A172 (cell line): Measurements from ENCODE around the gene ABTB2. TPM values are rescaled to one million over a fixed set of nuclear protein-coding genes. Genes with fewer than 3 reads are reported as not detected.
"Not testable (repeated sequence)": the region's sequence is repeated elsewhere in the genome, so short reads cannot be mapped to it uniquely, and the experiment has no call there.

Source experiments
- DNase-seq: peaks from one replicate; pipeline ENCODE4 v3.0.0-alpha.2; 2015; ENCODE audit warnings: low spot score
- total RNA-seq: library from RNA; depleted of rRNA; stranded (reverse); fragments of >200 nt; shearing (Covaris generic); gene quantifications from 2 replicates; pipeline ENCODE4 v1.2.3, GENCODE V29; 2014

ABTB2 gene
- total RNA-seq, 1 experiment from 2014 or later, result 0.93 TPM

DNA sequence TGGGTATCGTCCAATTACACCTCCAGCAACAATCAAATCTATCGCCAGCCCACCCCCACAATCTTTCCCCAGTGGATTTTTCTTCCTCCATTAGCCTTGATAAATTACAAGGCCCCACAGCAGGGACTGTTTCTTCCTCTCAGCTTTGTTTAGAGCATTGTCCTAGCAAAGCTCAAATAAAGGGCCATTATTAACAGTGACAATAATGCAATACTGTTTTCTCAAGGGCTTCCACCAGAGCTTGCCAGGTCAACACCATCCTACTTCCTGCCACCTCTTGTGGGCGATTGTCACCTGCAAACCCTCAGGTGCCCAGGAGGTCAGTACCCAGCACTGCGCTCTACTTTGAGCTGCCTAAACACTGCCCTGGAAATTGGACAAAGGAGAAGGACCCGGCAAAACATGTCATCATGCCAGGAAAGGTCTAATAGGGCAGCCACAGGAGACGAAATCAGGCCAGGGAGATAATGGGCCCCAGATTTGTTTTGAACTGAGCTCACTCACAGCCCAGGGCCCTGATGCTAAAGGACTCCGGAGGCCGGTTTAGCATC is 95.2 kb downstream of the ABTB2 start:
- no peak for DNase-seq

GRCh38 chr11:34261820-34262219 is 96.0 kb downstream of the ABTB2 start:
- DNase-seq, result no peak

GRCh38 chr11:34261095-34261494 is 96.7 kb downstream of the ABTB2 start:
- no peak for DNase-seq

- no peak for DNase-seq
These were observed 97.7 kb downstream of the ABTB2 start for GRCh38 chr11:34260072-34260575.

GRCh38 chr11:34259087-34259486 is 98.7 kb downstream of the ABTB2 start:
- no peak for DNase-seq

- DNase-seq, result no peak
These were observed 101.2 kb downstream of the ABTB2 start for GRCh38 chr11:34256626-34257025.

DNA sequence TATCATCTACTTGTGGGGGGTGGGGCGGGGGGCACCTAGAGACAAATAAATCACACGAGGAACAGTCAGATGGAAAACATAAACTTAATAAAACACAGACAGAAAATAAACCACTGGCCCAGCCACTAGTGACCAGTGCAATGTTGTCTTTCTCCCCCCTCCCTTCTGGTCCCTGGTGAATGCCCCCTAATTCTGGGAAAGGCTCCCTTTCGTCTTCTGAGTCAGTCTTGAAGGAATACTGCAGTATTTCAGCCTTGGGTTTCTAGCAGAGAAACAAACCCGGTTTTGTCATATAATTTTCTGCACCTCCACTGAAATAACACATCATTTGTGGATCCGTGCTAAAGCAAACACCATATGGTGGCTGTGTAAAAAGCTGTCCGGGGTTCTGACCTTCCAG is 101.7 kb downstream of the ABTB2 start:
- DNase-seq, result no peak

- DNase-seq, result no peak
These were observed 102.7 kb downstream of the ABTB2 start for GRCh38 chr11:34255101-34255500.

- DNase-seq, result no peak
These were observed 103.8 kb downstream of the ABTB2 start for GRCh38 chr11:34254011-34254410.

DNA sequence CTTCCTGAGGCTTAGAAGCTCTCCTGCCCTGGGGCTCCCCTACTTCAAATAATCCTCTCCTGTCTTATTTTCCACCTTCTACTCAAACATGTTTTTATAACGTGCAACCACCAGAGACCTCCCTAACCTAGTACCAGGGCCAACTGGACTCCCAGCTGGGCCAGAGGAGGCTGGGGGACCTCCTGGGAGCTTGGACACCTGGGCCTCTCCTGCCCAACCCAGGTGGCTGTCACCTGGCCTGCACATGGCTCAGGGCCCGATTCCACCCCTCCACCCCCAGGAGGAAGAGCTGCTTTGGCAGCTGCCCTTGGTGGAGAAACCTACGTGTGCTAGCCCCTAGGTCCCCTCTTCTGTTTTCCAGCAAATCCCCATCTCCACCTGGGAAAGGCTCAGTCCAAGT is 105.2 kb downstream of the ABTB2 start:
- no peak for DNase-seq

- DNase-seq, result no peak
These were observed 105.8 kb downstream of the ABTB2 start for GRCh38 chr11:34252015-34252414.

- DNase-seq, result peak; percentile 37
These were observed 106.2 kb downstream of the ABTB2 start for GRCh38 chr11:34251589-34251980.

DNA sequence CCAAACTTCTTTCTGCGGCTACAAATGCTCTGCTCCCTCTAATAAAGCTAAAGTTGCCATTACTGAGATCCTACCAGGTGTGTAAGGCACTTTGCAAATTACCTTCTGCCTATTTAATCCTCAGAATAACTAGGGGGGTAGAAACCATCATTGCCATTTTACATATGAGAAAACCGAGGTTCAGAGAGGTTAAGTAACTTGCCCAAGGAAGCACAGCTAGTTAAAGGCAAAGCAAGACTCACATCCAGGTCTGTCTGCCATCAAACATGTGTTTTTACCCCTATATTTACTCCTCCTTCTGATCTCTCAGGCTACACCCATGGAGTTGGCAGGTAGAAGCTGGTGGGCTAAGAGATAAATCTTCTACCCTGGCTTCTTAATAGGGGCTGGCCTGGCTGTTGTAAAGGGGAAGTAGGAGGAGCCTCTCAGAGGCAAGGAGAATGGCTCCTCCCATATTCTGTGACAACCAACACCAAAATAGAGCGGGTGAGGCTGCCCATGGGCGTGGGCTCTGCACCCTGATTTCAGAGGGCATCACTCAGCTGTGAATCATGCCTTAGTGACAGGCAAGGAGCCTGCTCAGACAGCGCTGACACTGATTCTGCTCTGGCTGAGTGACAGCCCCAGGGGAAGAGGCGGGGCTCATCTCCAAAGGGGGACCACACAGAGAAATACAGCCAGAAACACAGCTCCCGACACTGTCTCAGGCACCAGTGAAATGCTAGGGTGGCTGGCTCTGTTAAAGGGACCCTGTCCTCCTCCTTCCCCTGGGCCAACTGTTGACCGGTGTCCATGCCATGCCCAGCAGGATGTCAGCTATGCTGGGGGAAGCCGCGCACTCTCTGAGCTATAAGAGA is 106.8 kb downstream of the ABTB2 start:
- DNase-seq, result peak; percentile 92

DNA sequence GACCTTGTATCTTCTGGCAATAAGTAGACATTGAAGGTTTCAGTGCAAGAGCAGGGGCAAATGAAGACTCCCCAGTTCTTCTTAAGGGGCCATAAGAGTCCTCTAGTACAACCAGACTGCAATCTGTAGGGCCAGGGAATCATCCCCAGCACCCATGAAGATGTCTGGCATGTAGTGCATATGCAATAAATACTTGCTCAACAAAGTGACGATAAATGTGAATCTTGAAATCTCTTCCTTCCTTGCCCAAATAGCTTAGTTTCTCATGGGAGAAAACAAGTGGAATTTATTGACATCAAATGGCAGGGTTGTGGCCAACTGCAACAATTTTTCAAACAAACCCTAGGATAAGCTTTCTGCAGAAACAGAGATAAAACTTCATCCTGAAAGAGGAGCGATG is 107.6 kb downstream of the ABTB2 start:
- DNase-seq, result no peak

DNA sequence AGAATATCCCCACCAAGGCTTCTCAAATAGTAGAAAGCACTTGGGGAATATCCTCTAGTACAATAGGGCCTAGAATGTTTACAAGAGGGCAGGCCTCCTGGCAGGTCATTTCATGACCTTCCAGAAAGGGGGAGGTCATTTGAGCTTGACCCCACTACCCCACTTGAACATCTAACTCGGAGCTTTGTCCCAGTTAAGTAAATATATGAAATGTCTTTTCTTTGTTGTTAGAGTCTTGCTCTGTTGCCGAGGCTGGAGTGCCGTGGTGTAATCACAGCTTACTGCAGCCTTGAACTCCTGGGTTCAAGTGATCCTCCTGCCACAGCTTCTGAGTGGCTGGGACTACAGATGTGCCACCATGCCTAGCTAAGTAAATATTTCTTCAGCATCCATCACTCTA is 108.4 kb downstream of the ABTB2 start:
- no peak for DNase-seq

DNA sequence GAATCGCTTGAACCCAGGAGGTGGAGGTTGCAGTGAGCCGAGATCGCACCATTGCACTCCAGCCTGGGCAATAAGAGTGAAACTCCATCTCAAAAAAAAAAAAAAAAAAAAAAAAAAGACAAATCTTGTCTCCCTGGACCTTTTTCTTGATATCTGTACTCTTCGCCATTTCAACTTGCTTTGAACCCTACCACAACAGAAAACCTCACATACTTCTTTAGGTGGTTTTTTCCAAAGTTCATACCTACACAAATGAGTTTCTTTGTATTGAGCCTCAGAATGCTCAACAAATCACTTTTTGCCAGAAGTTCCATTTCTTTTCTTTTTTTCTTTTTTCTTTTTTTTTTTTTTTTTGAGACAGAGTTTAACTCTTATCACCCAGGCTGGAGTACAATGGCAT is 111.3 kb downstream of the ABTB2 start:
- DNase-seq, result not testable (repeated sequence)

DNA sequence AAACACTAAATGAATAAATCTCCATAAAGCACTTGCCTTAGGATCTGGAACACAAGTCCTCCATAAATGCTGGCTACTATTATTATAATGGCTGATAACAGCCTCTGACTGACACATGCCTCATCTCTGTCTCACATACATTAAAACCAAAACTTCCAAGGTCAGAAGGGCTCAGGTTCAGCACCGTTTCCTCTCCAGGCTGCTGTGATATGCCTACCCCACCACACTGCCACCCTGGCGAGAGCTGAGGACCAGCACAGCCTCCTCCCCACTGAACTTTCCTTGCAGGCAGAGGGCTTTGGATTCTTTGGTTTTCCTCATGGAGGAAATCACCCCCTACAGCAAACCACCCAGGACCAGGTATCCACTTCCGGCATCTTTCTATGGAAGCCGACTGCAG is 112.8 kb downstream of the ABTB2 start:
- DNase-seq, result no peak

- DNase-seq, result peak; percentile 96
These were observed 114.0 kb downstream of the ABTB2 start for GRCh38 chr11:34243600-34244464.

DNA sequence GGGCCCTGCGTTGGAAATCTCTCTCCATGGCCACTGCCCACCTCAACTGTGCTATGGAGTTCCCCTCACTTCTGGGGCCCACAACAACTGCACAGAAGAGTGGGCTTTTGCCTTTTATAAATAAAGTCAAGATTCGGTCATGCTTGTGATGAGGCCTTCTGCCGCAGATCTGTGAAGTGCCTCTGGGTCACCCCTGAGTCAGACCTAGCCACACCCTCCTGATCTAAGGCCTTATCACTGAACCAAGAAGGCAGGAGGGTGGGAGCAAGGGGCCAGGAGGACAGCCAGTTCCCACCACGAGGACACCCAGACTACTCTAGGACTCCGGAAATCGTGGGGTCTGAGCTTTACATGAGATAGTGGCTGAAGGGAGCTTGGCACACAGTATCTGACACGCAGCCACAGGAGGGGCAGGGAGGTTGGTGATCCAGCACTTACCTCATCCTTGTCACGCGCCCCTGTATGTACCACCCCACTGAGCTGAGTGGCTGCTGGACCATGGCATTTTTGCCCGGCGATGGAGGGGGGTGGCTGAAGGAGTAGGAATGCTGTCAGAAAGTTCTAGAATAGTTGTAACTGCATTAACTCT is 115.7 kb downstream of the ABTB2 start:
- DNase-seq, result peak; percentile 87

DNA sequence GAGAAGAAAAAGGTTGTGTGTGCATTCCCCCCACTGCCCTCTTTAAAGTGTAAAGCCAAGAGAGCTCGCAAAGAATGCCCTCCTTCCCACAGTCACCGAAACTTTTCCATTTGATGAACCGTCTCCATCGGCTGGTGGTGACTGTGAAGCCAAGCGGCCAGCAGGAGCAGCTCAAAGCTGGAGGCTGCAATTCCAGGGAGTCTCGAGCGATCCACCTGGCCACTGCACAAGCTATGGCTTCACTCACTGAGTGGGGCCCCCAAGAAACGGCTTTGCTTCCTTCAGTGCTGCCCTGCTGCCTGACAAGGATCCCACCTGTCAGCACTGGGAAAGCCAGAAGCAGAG is 117.7 kb downstream of the ABTB2 start:
- no peak for DNase-seq

- no peak for DNase-seq
These were observed 118.2 kb downstream of the ABTB2 start for GRCh38 chr11:34239465-34240149.

DNA sequence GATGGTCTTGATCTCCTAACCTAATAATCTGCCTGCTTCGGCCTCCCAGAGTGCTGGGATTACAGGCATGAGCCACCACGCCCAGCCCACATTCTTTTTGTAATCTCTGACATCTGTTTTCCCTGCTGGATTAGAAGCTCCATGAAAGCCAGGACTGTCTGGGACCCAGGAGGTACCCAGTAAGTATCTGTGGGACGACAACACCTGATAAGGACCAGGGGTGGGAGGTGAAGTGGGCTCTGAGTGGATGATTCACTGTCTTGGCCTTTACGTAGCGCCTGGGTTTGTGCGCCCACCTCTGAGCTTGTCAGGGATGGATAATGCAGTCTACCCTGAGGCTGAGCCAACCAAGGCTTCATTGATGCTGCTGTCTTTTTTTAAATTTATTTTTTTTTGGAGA is 118.8 kb downstream of the ABTB2 start:
- no peak for DNase-seq
